ENCODE measurements around the gene ZNF516. TPM values are rescaled to one million over a fixed set of nuclear protein-coding genes. Genes with fewer than 3 reads are reported as not detected.

The ZNF516 gene
- total RNA-seq, 1 experiment from 2014 or later, result 22.6 TPM

DNA sequence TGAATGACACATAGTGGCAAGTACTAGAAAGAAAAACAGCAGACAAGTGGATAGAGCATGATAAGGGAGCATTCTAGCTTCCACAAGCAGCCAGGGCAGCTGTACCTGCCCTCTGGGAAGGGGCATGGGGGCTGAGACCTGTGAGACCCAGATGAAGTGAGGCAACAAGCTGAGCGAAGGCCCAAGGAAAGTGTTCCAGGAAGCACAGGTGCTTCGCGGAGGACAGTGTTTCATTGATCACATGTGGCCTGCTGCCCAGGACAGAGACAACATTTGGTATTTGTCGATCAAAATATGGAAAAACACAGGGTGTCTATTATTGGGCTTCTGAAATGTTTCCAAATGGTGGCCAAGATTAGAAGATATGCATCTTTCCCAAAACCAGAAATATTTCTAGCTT is 149.1 kb downstream of the ZNF516 start:
- no peak overlapping the region for H2BK20ac ChIP-seq (ENCODE audit: low read depth, low read length, poor library complexity, severe bottlenecking)
- H2BK5ac ChIP-seq (ENCODE audit: insufficient read length, low read length), result no peak overlapping the region
- H3K9me3 Mint-ChIP-seq, result 0 out of 5 replicates have a peak, but pooled peaks cover under 1% of the 10 kb centered on the region in 2 experiments
- peaks cover 9 to 13% of the 10 kb centered on the region in 2 experiments for H3K4me1 Mint-ChIP-seq
- no peak overlapping the region for H3K18ac ChIP-seq (ENCODE audit: insufficient read length, low read depth, low read length)
- H3K4me2 ChIP-seq (ENCODE audit: insufficient read depth, insufficient read length, low read length), result no peak overlapping the region
- no peak overlapping the region for H3K14ac ChIP-seq (ENCODE audit: insufficient read depth, low read length)
- H4K8ac ChIP-seq (replicated peaks; ENCODE audit: insufficient read length, low read depth, low read length), result no peak overlapping the region
- DNase-seq, result no peak
- no peak overlapping the region for H4K91ac ChIP-seq (ENCODE audit: insufficient read length, low read depth, low read length)
- H2BK120ac ChIP-seq (ENCODE audit: low read depth, low read length, poor library complexity, severe bottlenecking), result no peak overlapping the region
- H2AFZ ChIP-seq (ENCODE audit: low read length), result no peak overlapping the region
- no peak overlapping the region for H3K23ac ChIP-seq (ENCODE audit: insufficient read length, low read depth, low read length)
- no peak overlapping the region for H2BK15ac ChIP-seq (ENCODE audit: low read depth, low read length)
- no peaks in the 10 kb centered on the region for H3K27me3 ChIP-seq (ENCODE audit: insufficient read depth, low read length)
- H4K20me1 ChIP-seq (ENCODE audit: control insufficient read depth, insufficient read depth, insufficient read length), result no peaks in the 10 kb centered on the region
- no peaks in the 10 kb centered on the region for H3K23me2 ChIP-seq (ENCODE audit: insufficient read length, low read depth, low read length, poor library complexity, severe bottlenecking)
- H4K5ac ChIP-seq (ENCODE audit: insufficient read length, low read depth, low read length), result no peak overlapping the region
- H2BK12ac ChIP-seq (ENCODE audit: insufficient read length, low read depth, low read length), result no peak overlapping the region
- H3K79me2 ChIP-seq (ENCODE audit: insufficient read depth, low read length), result no peaks in the 10 kb centered on the region
- H3K79me1 ChIP-seq (ENCODE audit: insufficient read depth, low read depth, low read length, poor library complexity, severe bottlenecking), result no peaks in the 10 kb centered on the region
- no peaks in the 10 kb centered on the region for H3K36me3 Mint-ChIP-seq (ENCODE audit: insufficient read depth in 1 of 3, low read depth in 3 of 3)
- no peak overlapping the region for H2AK5ac ChIP-seq (ENCODE audit: insufficient read length, low read length)
- no peak overlapping the region for H3K4me3 Mint-ChIP-seq
- TF ChIP-seq, protein P1, sequence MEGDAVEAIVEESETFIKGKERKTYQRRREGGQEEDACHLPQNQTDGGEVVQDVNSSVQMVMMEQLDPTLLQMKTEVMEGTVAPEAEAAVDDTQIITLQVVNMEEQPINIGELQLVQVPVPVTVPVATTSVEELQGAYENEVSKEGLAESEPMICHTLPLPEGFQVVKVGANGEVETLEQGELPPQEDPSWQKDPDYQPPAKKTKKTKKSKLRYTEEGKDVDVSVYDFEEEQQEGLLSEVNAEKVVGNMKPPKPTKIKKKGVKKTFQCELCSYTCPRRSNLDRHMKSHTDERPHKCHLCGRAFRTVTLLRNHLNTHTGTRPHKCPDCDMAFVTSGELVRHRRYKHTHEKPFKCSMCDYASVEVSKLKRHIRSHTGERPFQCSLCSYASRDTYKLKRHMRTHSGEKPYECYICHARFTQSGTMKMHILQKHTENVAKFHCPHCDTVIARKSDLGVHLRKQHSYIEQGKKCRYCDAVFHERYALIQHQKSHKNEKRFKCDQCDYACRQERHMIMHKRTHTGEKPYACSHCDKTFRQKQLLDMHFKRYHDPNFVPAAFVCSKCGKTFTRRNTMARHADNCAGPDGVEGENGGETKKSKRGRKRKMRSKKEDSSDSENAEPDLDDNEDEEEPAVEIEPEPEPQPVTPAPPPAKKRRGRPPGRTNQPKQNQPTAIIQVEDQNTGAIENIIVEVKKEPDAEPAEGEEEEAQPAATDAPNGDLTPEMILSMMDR (conservative IDR thresholded peaks at IDR 0.05), result no peak
- H3K27me3 Mint-ChIP-seq (ENCODE audit: low read depth), result peaks cover 4% of the 10 kb centered on the region
- no peak overlapping the region for H3K4ac ChIP-seq (ENCODE audit: low read depth, low read length)
- H3K9me3 ChIP-seq (ENCODE audit: control insufficient read depth, low read depth, low read length), result peaks cover under 1% of the 10 kb centered on the region
- H3K9ac ChIP-seq (ENCODE audit: extremely low read depth, insufficient read length, low read length), result no peak overlapping the region
- no CpG with 5 or more reads among the region's 4 CpGs for WGBS (ENCODE audit: extremely low coverage, insufficient read length, low lambda C conversion rate)
- H3K27ac Mint-ChIP-seq, result no peak overlapping the region
- no peak overlapping the region for H3K56ac ChIP-seq (ENCODE audit: insufficient read length, low read depth, low read length)
- H3T11ph ChIP-seq (ENCODE audit: low read length), result no peak overlapping the region
- no peak overlapping the region for H3K27ac ChIP-seq (ENCODE audit: insufficient read length, low read depth, low read length)
- no peaks in the 10 kb centered on the region; the same call in 1 of the 2 replicates for H3K4me1 ChIP-seq (ENCODE audit: insufficient read depth, low read length)

Measured in H9 (cell line).